GM23248 (cell line): ENCODE data around the gene NDUFS7.

Source experiments
- EZH2 ChIP-seq: fragments of 200-600 bp; sonication (generic); IDR thresholded peaks from 2 replicates; pipeline ENCODE4 v1.6.1; 2018; ENCODE audit warnings: antibody characterized with exemption, mild to moderate bottlenecking; ENCODE audit not compliant: insufficient read depth, poor library complexity, severe bottlenecking
- EZH2phosphoT487 ChIP-seq: fragments of 200-600 bp; sonication (generic); IDR thresholded peaks from 2 replicates; pipeline ENCODE4 v1.6.1; 2018; ENCODE audit warnings: antibody characterized with exemption, moderate library complexity, mild to moderate bottlenecking, low read depth; ENCODE audit not compliant: insufficient read depth

- TF ChIP-seq EZH2 (no peak), EZH2phosphoT487 (no peak)
Measured at GRCh38 chr19:1364070-1364704, 19.5 kb upstream of the NDUFS7 start.
